H9 (cell line): ENCODE results near the gene LDHD. TPM values are rescaled to one million over a fixed set of nuclear protein-coding genes. Genes with fewer than 3 reads are reported as not detected.

ENCODE experiments used
- DNase-seq: peaks from one replicate; pipeline ENCODE4 v3.0.0-alpha.2; 2017
- H2AFZ ChIP-seq: one replicate; pipeline ENCODE4 v1.6.1; 2013; ENCODE audit warnings: mild to moderate bottlenecking, low read length, control low read depth, moderate library complexity
- H2AK5ac ChIP-seq: 2 replicates; pipeline ENCODE4 v1.6.1; 2013; ENCODE audit warnings: low read length, control low read depth, mixed read lengths; ENCODE audit not compliant: insufficient read length
- H2BK120ac ChIP-seq: one replicate; pipeline ENCODE4 v1.6.1; 2013; ENCODE audit warnings: low read depth, mild to moderate bottlenecking, low read length, control low read depth, inconsistent platforms; ENCODE audit not compliant: poor library complexity, severe bottlenecking
- H2BK12ac ChIP-seq: 2 replicates; pipeline ENCODE4 v1.6.1; 2013; ENCODE audit warnings: low read length, control low read depth, mixed read lengths, low read depth; ENCODE audit not compliant: insufficient read length
- H2BK15ac ChIP-seq: 2 replicates; pipeline ENCODE4 v1.6.1; 2013; ENCODE audit warnings: low read depth, low read length, control low read depth
- H2BK20ac ChIP-seq: one replicate; pipeline ENCODE4 v1.6.1; 2013; ENCODE audit warnings: low read depth, mild to moderate bottlenecking, low read length, control low read depth, inconsistent platforms; ENCODE audit not compliant: poor library complexity, severe bottlenecking
- H2BK5ac ChIP-seq: 2 replicates; pipeline ENCODE4 v1.6.1; 2013; ENCODE audit warnings: low read length, control low read depth, mixed read lengths; ENCODE audit not compliant: insufficient read length
- H3K14ac ChIP-seq: 2 replicates; pipeline ENCODE4 v1.6.1; 2013; ENCODE audit warnings: low read length, control low read depth; ENCODE audit not compliant: insufficient read depth
- H3K18ac ChIP-seq: 2 replicates; pipeline ENCODE4 v1.6.1; 2013; ENCODE audit warnings: low read depth, mild to moderate bottlenecking, mixed read lengths, low read length, control low read depth; ENCODE audit not compliant: insufficient read length
- H3K23ac ChIP-seq: 2 replicates; pipeline ENCODE4 v1.6.1; 2013; ENCODE audit warnings: low read length, control low read depth, mixed read lengths, low read depth; ENCODE audit not compliant: insufficient read length
- H3K23me2 ChIP-seq: 2 replicates; pipeline ENCODE4 v1.6.1; 2013; ENCODE audit warnings: low read depth, mild to moderate bottlenecking, mixed read lengths, low read length, control low read depth; ENCODE audit not compliant: insufficient read length, poor library complexity, severe bottlenecking
- H3K27ac ChIP-seq: 2 replicates; pipeline ENCODE4 v1.5.1; 2013; ENCODE audit warnings: low read length, control low read depth, mixed read lengths, low read depth; ENCODE audit not compliant: insufficient read length
- H3K27me3 ChIP-seq: 2 replicates; pipeline ENCODE4 v1.6.1; 2013; ENCODE audit warnings: low read length, control low read depth, inconsistent platforms; ENCODE audit not compliant: insufficient read depth
- H3K4ac ChIP-seq: 2 replicates; pipeline ENCODE4 v1.6.1; 2013; ENCODE audit warnings: low read depth, mild to moderate bottlenecking, control low read depth, inconsistent platforms, low read length, moderate library complexity
- H3K4me1 ChIP-seq: 2 replicates; pipeline ENCODE4 v1.6.1; 2013; ENCODE audit warnings: low read length, control low read depth, inconsistent platforms; ENCODE audit not compliant: insufficient read depth
- H3K4me2 ChIP-seq: 2 replicates; pipeline ENCODE4 v1.6.1; 2013; ENCODE audit warnings: low read length, control low read depth, mixed read lengths; ENCODE audit not compliant: insufficient read length, insufficient read depth
- H3K56ac ChIP-seq: 2 replicates; pipeline ENCODE4 v1.6.1; 2013; ENCODE audit warnings: low read depth, mild to moderate bottlenecking, mixed read lengths, low read length, control low read depth; ENCODE audit not compliant: insufficient read length
- H3K79me1 ChIP-seq: 2 replicates; pipeline ENCODE4 v1.6.1; 2013; ENCODE audit warnings: low read depth, mild to moderate bottlenecking, moderate library complexity, low read length, control low read depth, inconsistent platforms; ENCODE audit not compliant: insufficient read depth, poor library complexity, severe bottlenecking
- H3K79me2 ChIP-seq: 2 replicates; pipeline ENCODE4 v1.6.1; 2013; ENCODE audit warnings: low read length, control low read depth, inconsistent platforms; ENCODE audit not compliant: insufficient read depth
- H3K9ac ChIP-seq: 2 replicates; pipeline ENCODE4 v1.6.1; 2013; ENCODE audit warnings: low read length, control low read depth, mixed read lengths; ENCODE audit not compliant: insufficient read length; ENCODE audit errors: extremely low read depth
- H3K9me3 ChIP-seq: one replicate; pipeline ENCODE4 v1.6.1; 2013; ENCODE audit warnings: low read depth, low read length, inconsistent platforms; ENCODE audit not compliant: control insufficient read depth
- H3T11ph ChIP-seq: one replicate; pipeline ENCODE4 v1.6.1; 2013; ENCODE audit warnings: mild to moderate bottlenecking, low read length, control low read depth, inconsistent platforms
- H4K20me1 ChIP-seq: one replicate; pipeline ENCODE4 v1.6.1; 2013; ENCODE audit not compliant: control insufficient read depth, insufficient read length, insufficient read depth
- H4K5ac ChIP-seq: 2 replicates; pipeline ENCODE4 v1.6.1; 2013; ENCODE audit warnings: low read depth, mild to moderate bottlenecking, mixed read lengths, low read length, control low read depth; ENCODE audit not compliant: insufficient read length
- H4K8ac ChIP-seq: replicated peaks from 2 replicates; pipeline ENCODE4 v1.6.1; 2013; ENCODE audit warnings: low read length, control low read depth, mixed read lengths, low read depth; ENCODE audit not compliant: insufficient read length
- H4K91ac ChIP-seq: 2 replicates; pipeline ENCODE4 v1.6.1; 2013; ENCODE audit warnings: low read depth, mild to moderate bottlenecking, moderate library complexity, mixed read lengths, low read length, control low read depth; ENCODE audit not compliant: insufficient read length
- H3K27ac Mint-ChIP-seq, 3 experiments: 2 replicates in 2 of 3; 3 replicates in 1 of 3; pipeline ENCODE4 v1.8.0; 2020 to 2021; ENCODE audit warnings: mixed read lengths in 3 of 3, mild to moderate bottlenecking in 1 of 3, moderate library complexity in 1 of 3
- H3K27me3 Mint-ChIP-seq: 2 replicates; pipeline ENCODE4 v1.8.0; 2021; ENCODE audit warnings: low read depth, mild to moderate bottlenecking, moderate library complexity, mixed read lengths
- H3K36me3 Mint-ChIP-seq, 3 experiments: 2 replicates in 2 of 3; 3 replicates in 1 of 3; pipeline ENCODE4 v1.8.0; 2020 to 2021; ENCODE audit warnings: low read depth in 3 of 3, mixed read lengths in 3 of 3; ENCODE audit not compliant: insufficient read depth in 1 of 3
- H3K4me1 Mint-ChIP-seq, 2 experiments: 2 replicates each; pipeline ENCODE4 v1.8.0; 2020; ENCODE audit warnings: mixed read lengths in 2 of 2
- H3K4me3 Mint-ChIP-seq, 2 experiments: 2 replicates in 1 of 2; 3 replicates in 1 of 2; pipeline ENCODE4 v1.8.0; 2020 to 2021; ENCODE audit warnings: mild to moderate bottlenecking in 2 of 2, mixed read lengths in 2 of 2, moderate library complexity in 1 of 2
- H3K9me3 Mint-ChIP-seq, 2 experiments: 2 replicates in 1 of 2; 3 replicates in 1 of 2; pipeline ENCODE4 v1.8.0; 2020; ENCODE audit warnings: mild to moderate bottlenecking in 2 of 2, mixed read lengths in 2 of 2, moderate library complexity in 1 of 2
- CTCF ChIP-seq: fragments of 200-600 bp; sonication (generic); conservative IDR thresholded peaks from 3 replicates; pipeline ENCODE4 v1.8.0; 2021; ENCODE audit warnings: antibody characterized with exemption, mild to moderate bottlenecking
- WGBS: extraction: QIAGEN DNeasy Blood & Tissue Kit; methylation state at CpG from one replicate; pipeline ENCODE4 v1.1.7; 2013; ENCODE audit warnings: missing lambda C conversion rate, low lambda C conversion rate, mixed read lengths; ENCODE audit not compliant: insufficient read length; ENCODE audit errors: extremely low coverage; 5-methylcytosine and 5-hydroxymethylcytosine counted together
- total RNA-seq: library from RNA; stranded (reverse); gene quantifications from 2 replicates; pipeline ENCODE4 v1.2.1, GENCODE V29; 2021

Gene LDHD
- total RNA-seq, 1 experiment from 2014 or later = 14.7 TPM

GRCh38 chr16:75111961-75112733 is 4.4 kb downstream of the LDHD start:
- no peaks in the 10 kb centered on the region for H3K9me3 ChIP-seq
- no peaks in the 10 kb centered on the region for H3K27me3 ChIP-seq
- no peak overlapping the region for H3K18ac ChIP-seq
- no peak overlapping the region; the same call in 1 of the 2 replicates for H3K14ac ChIP-seq
- H3K23me2 ChIP-seq = no peaks in the 10 kb centered on the region
- peaks cover 6% of the 10 kb centered on the region; the same call in 1 of the 2 replicates for H3K4me1 ChIP-seq
- H4K91ac ChIP-seq = no peak overlapping the region
- no peak overlapping the region for H2BK20ac ChIP-seq
- no peak overlapping the region for H4K8ac ChIP-seq
- no peaks in the 10 kb centered on the region for H3K79me1 ChIP-seq
- no peak overlapping the region for H3K23ac ChIP-seq
- H3K4ac ChIP-seq = no peak overlapping the region
- no peak overlapping the region for H2BK5ac ChIP-seq
- no peak overlapping the region for H3K56ac ChIP-seq
- H2AFZ ChIP-seq = no peak overlapping the region
- 0 out of 5 replicates have a peak, but pooled peaks cover 0 to 3% of the 10 kb centered on the region in 2 experiments for H3K9me3 Mint-ChIP-seq
- no peak for TF ChIP-seq CTCF
- H2AK5ac ChIP-seq = no peak overlapping the region
- H4K20me1 ChIP-seq = no peaks in the 10 kb centered on the region
- H3K27me3 Mint-ChIP-seq = peaks cover 4% of the 10 kb centered on the region; the same call in 1 of the 2 replicates
- peak overlapping the region; percentile 53 to 92 (median 82); a peak in 4 of 7 replicates for H3K27ac Mint-ChIP-seq
- H3K4me2 ChIP-seq = no peak overlapping the region
- H4K5ac ChIP-seq = no peak overlapping the region
- H2BK120ac ChIP-seq = no peak overlapping the region
- H2BK15ac ChIP-seq = no peak overlapping the region
- WGBS = no CpG with 5 or more reads among the region's 26 CpGs
- peaks cover 2 to 4% (median 3%) of the 10 kb centered on the region in 3 experiments; a peak in 4 of 7 replicates for H3K36me3 Mint-ChIP-seq
- H3K4me3 Mint-ChIP-seq = peak overlapping the region in 1 of 2 experiments; percentile 69; a peak in 1 of 5 replicates
- H3K27ac ChIP-seq = no peak overlapping the region
- H3K79me2 ChIP-seq = no peaks in the 10 kb centered on the region
- no peak overlapping the region for H2BK12ac ChIP-seq
- peak; percentile 35 for DNase-seq
- H3K9ac ChIP-seq = no peak overlapping the region
- no peak overlapping the region for H3T11ph ChIP-seq
- H3K4me1 Mint-ChIP-seq = peaks cover 49 to 61% of the 10 kb centered on the region in 2 experiments
